OCI-LY3 (cell line): ENCODE results near the gene ZNF488.

ENCODE experiments used
- EZH2phosphoT487 ChIP-seq: fragments of 200-600 bp; shearing (Covaris generic); IDR thresholded peaks from 2 replicates; pipeline ENCODE4 v1.6.1; 2018; ENCODE audit warnings: antibody characterized with exemption, mixed run types, low read depth
- TF ChIP-seq, protein P1 (sequence below): fragments of 200-600, 300-600 bp; sonication (generic); IDR thresholded peaks from 2 replicates; pipeline ENCODE4 v1.5.1; 2014; ENCODE audit warnings: antibody characterized with exemption, low read length, low read depth

DNA sequence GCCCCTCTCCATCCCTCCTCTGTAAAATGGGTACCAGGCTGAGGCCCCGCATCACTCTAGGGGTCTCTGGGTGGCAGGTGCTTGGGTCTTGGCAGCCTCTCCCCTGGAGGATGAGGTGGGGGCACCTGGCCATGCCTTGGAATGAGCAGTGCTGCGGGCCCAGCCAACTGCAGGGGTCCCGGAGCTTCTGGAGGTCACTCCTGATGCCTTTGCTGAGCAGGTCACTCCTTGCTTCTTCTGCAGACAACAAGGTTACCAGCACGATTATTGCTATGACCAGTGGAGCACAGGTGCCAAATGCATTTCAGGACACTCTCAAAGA is 22.4 kb upstream of the ZNF488 start:
- no peak for TF ChIP-seq EZH2phosphoT487
- TF ChIP-seq, protein P1, sequence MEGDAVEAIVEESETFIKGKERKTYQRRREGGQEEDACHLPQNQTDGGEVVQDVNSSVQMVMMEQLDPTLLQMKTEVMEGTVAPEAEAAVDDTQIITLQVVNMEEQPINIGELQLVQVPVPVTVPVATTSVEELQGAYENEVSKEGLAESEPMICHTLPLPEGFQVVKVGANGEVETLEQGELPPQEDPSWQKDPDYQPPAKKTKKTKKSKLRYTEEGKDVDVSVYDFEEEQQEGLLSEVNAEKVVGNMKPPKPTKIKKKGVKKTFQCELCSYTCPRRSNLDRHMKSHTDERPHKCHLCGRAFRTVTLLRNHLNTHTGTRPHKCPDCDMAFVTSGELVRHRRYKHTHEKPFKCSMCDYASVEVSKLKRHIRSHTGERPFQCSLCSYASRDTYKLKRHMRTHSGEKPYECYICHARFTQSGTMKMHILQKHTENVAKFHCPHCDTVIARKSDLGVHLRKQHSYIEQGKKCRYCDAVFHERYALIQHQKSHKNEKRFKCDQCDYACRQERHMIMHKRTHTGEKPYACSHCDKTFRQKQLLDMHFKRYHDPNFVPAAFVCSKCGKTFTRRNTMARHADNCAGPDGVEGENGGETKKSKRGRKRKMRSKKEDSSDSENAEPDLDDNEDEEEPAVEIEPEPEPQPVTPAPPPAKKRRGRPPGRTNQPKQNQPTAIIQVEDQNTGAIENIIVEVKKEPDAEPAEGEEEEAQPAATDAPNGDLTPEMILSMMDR: no peak
